ENCODE results near the gene PIN1.

DNA sequence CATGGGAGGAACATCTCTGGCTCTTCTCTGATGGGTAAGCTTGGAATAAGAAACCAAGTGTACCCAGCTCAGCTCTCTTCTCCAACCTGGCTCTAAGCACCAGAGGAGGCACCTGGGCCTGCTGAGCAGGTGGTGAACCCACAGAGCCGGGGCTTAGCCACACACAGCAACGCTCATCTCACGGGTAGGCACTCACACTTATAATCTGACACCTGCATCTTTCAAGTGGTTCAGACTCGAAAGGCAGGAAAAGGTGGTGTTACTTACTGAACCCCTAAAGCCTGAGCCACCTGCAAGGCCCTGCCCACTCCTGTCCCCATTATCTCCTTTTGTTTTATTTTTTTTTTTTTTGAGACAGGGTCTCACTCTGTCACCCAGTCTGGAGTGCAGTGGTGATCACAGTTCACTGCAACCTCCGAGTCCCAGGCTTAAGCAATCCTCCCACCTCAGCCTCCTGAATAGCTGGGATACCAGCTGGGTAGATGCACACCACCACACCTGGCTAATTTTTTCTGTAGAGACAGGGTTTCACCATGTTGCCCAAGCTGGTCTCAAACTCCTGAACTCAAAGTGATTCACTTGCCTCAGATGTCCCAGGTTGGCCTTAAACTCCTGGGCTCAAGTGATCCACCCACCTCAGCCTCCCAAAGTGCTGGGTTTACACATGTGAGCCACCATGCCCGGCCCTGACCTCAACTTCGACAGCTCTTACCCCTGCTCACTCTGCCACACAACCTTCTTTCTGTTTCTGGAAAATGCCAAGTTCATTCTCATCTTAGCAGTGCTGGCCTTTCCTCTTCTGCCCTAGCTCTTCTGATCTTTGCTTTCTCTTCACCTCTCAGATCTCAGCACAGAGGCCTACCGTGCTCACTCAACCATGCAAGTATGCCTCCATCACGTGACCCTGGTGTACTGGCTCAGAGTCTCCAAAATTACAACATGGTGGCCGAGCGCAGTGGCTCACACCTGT is 26.0 kb upstream of the PIN1 start:
- TF ChIP-seq, protein P1, sequence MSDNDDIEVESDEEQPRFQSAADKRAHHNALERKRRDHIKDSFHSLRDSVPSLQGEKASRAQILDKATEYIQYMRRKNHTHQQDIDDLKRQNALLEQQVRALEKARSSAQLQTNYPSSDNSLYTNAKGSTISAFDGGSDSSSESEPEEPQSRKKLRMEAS (IDR thresholded peaks at IDR 0.05): no peak
- TF ChIP-seq NFIC (IDR thresholded peaks at IDR 0.05) (no peak), EP300 (IDR thresholded peaks at IDR 0.05; ENCODE audit: borderline replicate concordance) (no peak), ZBTB7A (IDR thresholded peaks at IDR 0.05; ENCODE audit: low read depth) (no peak), CREB1 (IDR thresholded peaks at IDR 0.05; ENCODE audit: low read depth) (no peak), FOXM1 (IDR thresholded peaks at IDR 0.05; ENCODE audit: borderline replicate concordance, low read depth) (no peak), TEAD4 (IDR thresholded peaks at IDR 0.05) (no peak)
- TF ChIP-seq, protein P2, sequence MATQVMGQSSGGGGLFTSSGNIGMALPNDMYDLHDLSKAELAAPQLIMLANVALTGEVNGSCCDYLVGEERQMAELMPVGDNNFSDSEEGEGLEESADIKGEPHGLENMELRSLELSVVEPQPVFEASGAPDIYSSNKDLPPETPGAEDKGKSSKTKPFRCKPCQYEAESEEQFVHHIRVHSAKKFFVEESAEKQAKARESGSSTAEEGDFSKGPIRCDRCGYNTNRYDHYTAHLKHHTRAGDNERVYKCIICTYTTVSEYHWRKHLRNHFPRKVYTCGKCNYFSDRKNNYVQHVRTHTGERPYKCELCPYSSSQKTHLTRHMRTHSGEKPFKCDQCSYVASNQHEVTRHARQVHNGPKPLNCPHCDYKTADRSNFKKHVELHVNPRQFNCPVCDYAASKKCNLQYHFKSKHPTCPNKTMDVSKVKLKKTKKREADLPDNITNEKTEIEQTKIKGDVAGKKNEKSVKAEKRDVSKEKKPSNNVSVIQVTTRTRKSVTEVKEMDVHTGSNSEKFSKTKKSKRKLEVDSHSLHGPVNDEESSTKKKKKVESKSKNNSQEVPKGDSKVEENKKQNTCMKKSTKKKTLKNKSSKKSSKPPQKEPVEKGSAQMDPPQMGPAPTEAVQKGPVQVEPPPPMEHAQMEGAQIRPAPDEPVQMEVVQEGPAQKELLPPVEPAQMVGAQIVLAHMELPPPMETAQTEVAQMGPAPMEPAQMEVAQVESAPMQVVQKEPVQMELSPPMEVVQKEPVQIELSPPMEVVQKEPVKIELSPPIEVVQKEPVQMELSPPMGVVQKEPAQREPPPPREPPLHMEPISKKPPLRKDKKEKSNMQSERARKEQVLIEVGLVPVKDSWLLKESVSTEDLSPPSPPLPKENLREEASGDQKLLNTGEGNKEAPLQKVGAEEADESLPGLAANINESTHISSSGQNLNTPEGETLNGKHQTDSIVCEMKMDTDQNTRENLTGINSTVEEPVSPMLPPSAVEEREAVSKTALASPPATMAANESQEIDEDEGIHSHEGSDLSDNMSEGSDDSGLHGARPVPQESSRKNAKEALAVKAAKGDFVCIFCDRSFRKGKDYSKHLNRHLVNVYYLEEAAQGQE (IDR thresholded peaks at IDR 0.05; ENCODE audit: low read depth): no peak

Data from Ishikawa (cell line).